ENCODE results near the gene OLFM1.

Gene OLFM1

DNA sequence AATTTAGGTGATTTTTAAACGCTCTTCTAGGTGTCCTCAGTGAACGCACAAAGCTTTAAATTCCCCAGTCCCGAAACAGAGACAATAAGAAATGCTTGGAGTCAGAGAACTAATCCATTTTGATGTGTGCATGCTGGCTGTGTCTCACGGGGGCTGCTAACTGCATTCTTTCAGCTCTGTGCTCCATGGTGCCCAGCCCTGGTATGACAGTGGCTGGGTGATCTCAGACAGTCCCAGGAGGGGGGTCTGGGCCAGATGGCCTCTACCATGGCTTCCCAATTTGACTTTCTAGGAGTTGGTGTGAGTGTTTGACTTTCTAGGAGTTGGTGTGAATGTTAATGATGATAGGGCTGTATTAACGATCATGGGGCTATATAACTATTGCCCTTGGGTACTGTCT, 12.1 kb downstream of the OLFM1 start:
- Histone ChIP-seq H3K27ac (replicated peaks) (no peak overlapping the region), H3K4me3 (replicated peaks; ENCODE audit: insufficient read depth, low read length) (no peak overlapping the region), H3K27me3 (ENCODE audit: insufficient read depth, poor library complexity, severe bottlenecking) (no peaks in the 10 kb centered on the region)
- DNase-seq (ENCODE audit: low read depth in 1 of 2, low spot score in 1 of 2) = no peak
- no peak for TF ChIP-seq REST (IDR thresholded peaks at IDR 0.05; ENCODE audit: insufficient replicate concordance, low read depth)
- no peak for TF ChIP-seq GABPA (IDR thresholded peaks at IDR 0.05; ENCODE audit: low read depth)
- no peak for TF ChIP-seq POLR2AphosphoS5 (IDR thresholded peaks at IDR 0.05; ENCODE audit: low read depth)
- TF ChIP-seq, protein P1, sequence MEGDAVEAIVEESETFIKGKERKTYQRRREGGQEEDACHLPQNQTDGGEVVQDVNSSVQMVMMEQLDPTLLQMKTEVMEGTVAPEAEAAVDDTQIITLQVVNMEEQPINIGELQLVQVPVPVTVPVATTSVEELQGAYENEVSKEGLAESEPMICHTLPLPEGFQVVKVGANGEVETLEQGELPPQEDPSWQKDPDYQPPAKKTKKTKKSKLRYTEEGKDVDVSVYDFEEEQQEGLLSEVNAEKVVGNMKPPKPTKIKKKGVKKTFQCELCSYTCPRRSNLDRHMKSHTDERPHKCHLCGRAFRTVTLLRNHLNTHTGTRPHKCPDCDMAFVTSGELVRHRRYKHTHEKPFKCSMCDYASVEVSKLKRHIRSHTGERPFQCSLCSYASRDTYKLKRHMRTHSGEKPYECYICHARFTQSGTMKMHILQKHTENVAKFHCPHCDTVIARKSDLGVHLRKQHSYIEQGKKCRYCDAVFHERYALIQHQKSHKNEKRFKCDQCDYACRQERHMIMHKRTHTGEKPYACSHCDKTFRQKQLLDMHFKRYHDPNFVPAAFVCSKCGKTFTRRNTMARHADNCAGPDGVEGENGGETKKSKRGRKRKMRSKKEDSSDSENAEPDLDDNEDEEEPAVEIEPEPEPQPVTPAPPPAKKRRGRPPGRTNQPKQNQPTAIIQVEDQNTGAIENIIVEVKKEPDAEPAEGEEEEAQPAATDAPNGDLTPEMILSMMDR (IDR thresholded peaks at IDR 0.05; ENCODE audit: insufficient read depth, low read length) = no peak
- TF ChIP-seq SPI1 (IDR thresholded peaks at IDR 0.05; ENCODE audit: borderline replicate concordance, low read depth) = no peak

DNA sequence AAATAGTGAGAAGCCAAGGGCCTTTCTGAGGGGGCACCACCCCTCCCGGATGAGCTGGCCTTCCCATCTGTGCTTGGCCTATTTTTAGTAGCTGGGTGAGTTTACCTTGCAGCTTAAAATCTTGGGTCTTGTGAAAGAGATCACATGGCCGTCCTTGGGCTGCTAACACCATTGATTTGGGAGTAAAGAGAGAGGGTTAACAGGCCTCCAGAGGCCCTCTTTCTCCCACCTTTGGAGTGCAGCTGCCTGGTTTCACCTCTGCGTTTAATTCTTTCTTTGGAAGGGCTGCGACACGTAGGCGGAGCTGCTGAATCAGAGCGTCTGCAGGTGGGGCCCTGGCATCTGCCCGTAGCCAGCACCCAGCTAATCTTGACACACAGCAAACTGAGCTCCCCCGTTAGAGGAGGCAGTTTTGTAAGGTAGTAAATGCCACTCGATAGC, 12.8 kb downstream of the OLFM1 start:
- no peak overlapping the region for H3K4me3 ChIP-seq (replicated peaks; ENCODE audit: insufficient read depth, low read length)
- TF ChIP-seq REST (IDR thresholded peaks at IDR 0.05; ENCODE audit: insufficient replicate concordance, low read depth) = no peak
- TF ChIP-seq POLR2AphosphoS5 (IDR thresholded peaks at IDR 0.05; ENCODE audit: low read depth) = no peak
- TF ChIP-seq, protein P1 (IDR thresholded peaks at IDR 0.05; ENCODE audit: insufficient read depth, low read length) = no peak
- no peak for TF ChIP-seq GABPA (IDR thresholded peaks at IDR 0.05; ENCODE audit: low read depth)
- TF ChIP-seq SPI1 (IDR thresholded peaks at IDR 0.05; ENCODE audit: borderline replicate concordance, low read depth) = no peak
- H3K27me3 ChIP-seq (ENCODE audit: insufficient read depth, poor library complexity, severe bottlenecking) = no peaks in the 10 kb centered on the region
- no peak for DNase-seq (ENCODE audit: low read depth in 1 of 2, low spot score in 1 of 2)
- H3K27ac ChIP-seq (replicated peaks) = no peak overlapping the region

- TF ChIP-seq POLR2AphosphoS5 (IDR thresholded peaks at IDR 0.05; ENCODE audit: low read depth) = no peak
- no peak for TF ChIP-seq REST (IDR thresholded peaks at IDR 0.05; ENCODE audit: insufficient replicate concordance, low read depth)
- no peak for TF ChIP-seq SPI1 (IDR thresholded peaks at IDR 0.05; ENCODE audit: borderline replicate concordance, low read depth)
- TF ChIP-seq GABPA (IDR thresholded peaks at IDR 0.05; ENCODE audit: low read depth) = no peak
- TF ChIP-seq, protein P1 (IDR thresholded peaks at IDR 0.05; ENCODE audit: insufficient read depth, low read length) = no peak
- H3K27me3 ChIP-seq (ENCODE audit: insufficient read depth, poor library complexity, severe bottlenecking) = no peaks in the 10 kb centered on the region
- no peak overlapping the region for H3K4me3 ChIP-seq (replicated peaks; ENCODE audit: insufficient read depth, low read length)
- H3K27ac ChIP-seq (replicated peaks) = no peak overlapping the region
- no peak for DNase-seq (ENCODE audit: low read depth in 1 of 2, low spot score in 1 of 2)
Measured at GRCh38 chr9:135100725-135101410, 13.4 kb downstream of the OLFM1 start.

All from HL-60 (cell line).